Kidney (tissue), 14 donors: ENCODE measurements around the gene GPR12. TPM values are rescaled to one million over a fixed set of nuclear protein-coding genes. Genes with fewer than 3 reads are reported as not detected.
A peak's percentile ranks its signal among the peaks of the same experiment; 100 is the strongest.

ENCODE experiments used
- DNase-seq, 5 donors: peaks; one replicate each; pipeline ENCODE4 v3.0.0-alpha.2; 2013 to 2020
- FAIRE-seq: peaks from 2 replicates; lab custom pipeline; 2012; peaks lifted over from hg19 to GRCh38; lab: Jason Lieb, UNC
- H3K27ac ChIP-seq, 2 donors: one replicate each; pipeline ENCODE4 v1.7.0; 2013; ENCODE audit warnings: low read depth in 2 of 2, low read length in 2 of 2, inconsistent platforms in 1 of 2
- H3K27me3 ChIP-seq: one replicate; pipeline ENCODE4 v1.7.1; 2013; ENCODE audit warnings: low read length, inconsistent platforms; ENCODE audit not compliant: control insufficient read depth, insufficient read depth
- H3K36me3 ChIP-seq, 3 donors: one replicate each; pipeline versions ENCODE4 v1.7.0 to v1.7.1; 2013; ENCODE audit warnings: low read length in 3 of 3, control low read depth in 1 of 3, inconsistent platforms in 1 of 3; ENCODE audit not compliant: insufficient read depth in 3 of 3, control insufficient read depth in 2 of 3
- H3K4me1 ChIP-seq, 3 donors: one replicate each; pipeline versions ENCODE4 v1.7.0 to v1.7.1; 2013; ENCODE audit warnings: low read length in 3 of 3, inconsistent platforms in 1 of 3, low read depth in 1 of 3; ENCODE audit not compliant: control insufficient read depth in 2 of 3, insufficient read depth in 2 of 3
- H3K4me3 ChIP-seq, 3 donors: one replicate each; pipeline versions ENCODE4 v1.7.0 to v1.8.1; 2013; ENCODE audit warnings: low read length in 3 of 3, control low read depth in 1 of 3, inconsistent platforms in 1 of 3
- H3K9ac ChIP-seq, 3 donors: one replicate each; pipeline versions ENCODE4 v1.7.0 to v1.7.1; 2013; ENCODE audit warnings: low read length in 3 of 3, control low read depth in 1 of 3, inconsistent platforms in 1 of 3
- H3K9me3 ChIP-seq, 3 donors: one replicate each; pipeline versions ENCODE4 v1.7.0 to v1.7.1; 2013; ENCODE audit warnings: low read length in 3 of 3, control low read depth in 1 of 3, inconsistent platforms in 1 of 3; ENCODE audit not compliant: control insufficient read depth in 2 of 3, insufficient read depth in 1 of 3
- CTCF ChIP-seq: IDR thresholded peaks from 3 replicates; pipeline ENCODE4 v1.5.1; 2012; ENCODE audit warnings: mild to moderate bottlenecking, moderate library complexity, borderline replicate concordance; ENCODE audit not compliant: insufficient read depth; ENCODE audit errors: extremely low read depth
- intact Hi-C: fragments of 100-400 bp; cut with DNase I; formaldehyde crosslinking; loops from one replicate; pipeline ENCODE4 v1.11.1; 2022
- polyA plus RNA-seq: library from polyadenylated mRNA; stranded (reverse); fragments of 350-450 nt; fragmentation: Illumina TruSeq; extraction: RNeasy Lipid Tissue Mini Kit (QIAGEN cat#74804); gene quantifications from one replicate; pipeline ENCODE4 v1.2.3, GENCODE V29; 2014; ENCODE audit warnings: low read depth, low replicate concordance; ENCODE audit not compliant: insufficient read depth
- total RNA-seq: library from RNA; stranded (reverse); fragmentation: NEBNext Ultra II Directional; extraction: Animal tissue kit (Norgen Biotek cat#: 25700); gene quantifications from one replicate; pipeline ENCODE4 v1.2.1, GENCODE V29; 2021
- donor health status: control.
- donor health status: control.
- donor health status: control.
- donor health status: control.
- donor health status: control.
- donor health status: DM: yes; HTN: yes; CAD: no.
- donor health status: Normal renal cell carcinoma (clear cell type).

The GPR12 gene
- total and polyA plus RNA-seq, 2 donors from 2014 or later: not detected

DNA sequence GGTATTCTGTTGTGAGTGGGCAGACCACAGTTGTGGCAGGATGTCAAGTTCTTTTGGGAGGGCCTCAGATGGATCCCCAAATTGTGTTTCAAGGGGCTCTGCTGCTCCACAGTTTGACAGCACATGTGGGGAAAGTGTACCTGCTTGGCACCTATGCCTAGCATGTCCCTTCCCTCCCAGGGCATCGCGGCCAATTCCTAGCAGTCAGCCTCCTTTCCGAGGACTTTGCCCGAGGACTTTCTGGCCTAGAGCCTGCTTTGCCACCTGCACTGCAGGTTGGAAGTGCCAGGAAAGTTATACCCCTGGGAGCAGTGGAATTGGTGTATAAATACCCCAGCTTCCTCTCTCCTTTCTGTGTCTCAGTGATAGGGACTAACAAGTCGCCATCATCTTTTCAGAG, 11.9 kb upstream of the GPR12 start:
- no peak for FAIRE-seq
- DNase-seq: no peak
- no peaks in the 10 kb centered on the region for H3K9me3 ChIP-seq

GRCh38 chr13:26771796-26772195, 11.2 kb upstream of the GPR12 start:
- intact Hi-C loops: no loop called here
- Histone ChIP-seq H3K4me3 (no peak overlapping the region), H3K4me1 (no peaks in the 10 kb centered on the region), H3K36me3 (no peaks in the 10 kb centered on the region), H3K27ac (no peak overlapping the region), H3K27me3 (no peaks in the 10 kb centered on the region), H3K9ac (no peak overlapping the region), H3K9me3 (no peaks in the 10 kb centered on the region)
- no peak for TF ChIP-seq CTCF
- no peak for FAIRE-seq
- DNase-seq: no peak

More for the DNA sequence above, 11.9 kb upstream of the GPR12 start:
- TF ChIP-seq CTCF: no peak
- Histone ChIP-seq H3K27me3 (no peaks in the 10 kb centered on the region), H3K9ac (no peak overlapping the region), H3K4me1 (no peaks in the 10 kb centered on the region), H3K4me3 (no peak overlapping the region), H3K36me3 (no peaks in the 10 kb centered on the region), H3K27ac (no peak overlapping the region)
- intact Hi-C loops: no loop called here

DNA sequence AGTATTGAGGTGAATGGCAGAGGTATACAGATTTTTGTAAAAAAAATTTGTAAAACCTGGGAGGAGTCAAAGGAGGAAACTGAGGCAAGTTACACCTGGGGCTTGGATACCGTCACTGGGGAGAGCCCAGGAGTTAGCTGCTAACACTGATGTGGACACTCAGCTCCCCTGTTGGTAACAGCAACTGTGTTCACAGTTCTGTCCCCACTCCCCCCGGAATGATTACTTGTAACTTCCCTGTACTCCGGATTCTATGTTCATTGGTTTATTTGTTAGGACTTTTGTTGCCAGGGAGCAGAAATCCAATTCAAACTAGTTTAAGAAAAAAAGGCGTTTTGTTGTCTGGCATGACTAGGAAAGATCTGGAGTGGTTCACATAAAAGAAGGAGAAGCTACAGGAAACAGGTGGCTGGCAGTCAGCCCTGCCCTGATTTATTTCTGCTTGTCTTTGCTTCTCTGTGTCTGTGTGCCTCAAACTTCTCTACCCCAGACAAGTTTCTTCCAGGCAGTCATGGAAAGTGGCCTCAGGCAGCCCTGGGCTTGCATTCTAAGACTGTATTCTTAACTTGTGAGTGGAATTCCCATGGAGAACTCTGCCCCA, 2.3 kb upstream of the GPR12 start:
- DNase-seq: peak in 2 of 5 donors; percentile 26 to 32
- no peaks in the 10 kb centered on the region for H3K4me1 ChIP-seq
- H3K9ac ChIP-seq: no peak overlapping the region
- H3K36me3 ChIP-seq: no peaks in the 10 kb centered on the region
- TF ChIP-seq CTCF: no peak
- FAIRE-seq: no peak
- H3K4me3 ChIP-seq: no peak overlapping the region
- no peak overlapping the region for H3K27ac ChIP-seq
- H3K27me3 ChIP-seq: peaks cover 38% of the 10 kb centered on the region
- H3K9me3 ChIP-seq: no peaks in the 10 kb centered on the region
- intact Hi-C loops: no loop called here
